HEK293 (cell line): Measurements from ENCODE around the gene THBS3.
A peak's percentile ranks its signal among the peaks of the same experiment; 100 is the strongest.

Experiments
- BCL11B ChIP-seq: fragments of 450-650 bp; formaldehyde crosslinking; IDR thresholded peaks from 2 replicates; pipeline ENCODE4 v1.5.1; 2016; ENCODE audit warnings: low read depth, missing biosample characterization, missing genetic modification characterization
- CTCF ChIP-seq: fragments of 450-650 bp; formaldehyde crosslinking; IDR thresholded peaks from 2 replicates; pipeline ENCODE4 v1.5.1; 2016; ENCODE audit warnings: missing biosample characterization, missing genetic modification characterization
- KLF17 ChIP-seq: fragments of 450-650 bp; formaldehyde crosslinking; IDR thresholded peaks from 2 replicates; pipeline ENCODE4 v1.5.1; 2016; ENCODE audit warnings: missing biosample characterization, missing genetic modification characterization
- PBX3 ChIP-seq: sonication (generic); formaldehyde crosslinking; IDR thresholded peaks from 2 replicates; pipeline ENCODE4 v1.8.1; 2022; ENCODE audit warnings: mild to moderate bottlenecking, moderate library complexity, missing genetic modification reagents
- SP3 ChIP-seq: fragments of 450-650 bp; formaldehyde crosslinking; IDR thresholded peaks from 2 replicates; pipeline ENCODE4 v1.5.1; 2016; ENCODE audit warnings: missing biosample characterization, missing genetic modification characterization
- SP7 ChIP-seq: fragments of 450-650 bp; formaldehyde crosslinking; IDR thresholded peaks from 2 replicates; pipeline ENCODE4 v1.5.1; 2016; ENCODE audit warnings: missing biosample characterization, missing genetic modification characterization
- TRIM28 ChIP-seq: IDR thresholded peaks from 2 replicates; pipeline ENCODE4 v1.6.1; 2011; ENCODE audit warnings: low read length, control low read depth, borderline replicate concordance
- ZBTB1 ChIP-seq: fragments of 450-650 bp; formaldehyde crosslinking; IDR thresholded peaks from 2 replicates; pipeline ENCODE4 v1.5.1; 2016; ENCODE audit warnings: missing biosample characterization, missing genetic modification characterization
- ZBTB21 ChIP-seq: fragments of 450-650 bp; formaldehyde crosslinking; IDR thresholded peaks from 2 replicates; pipeline ENCODE4 v1.5.1; 2017; ENCODE audit warnings: missing biosample characterization, missing genetic modification characterization
- ZBTB26 ChIP-seq: fragments of 450-650 bp; formaldehyde crosslinking; optimal IDR thresholded peaks from 2 replicates; pipeline ENCODE3; 2016; ENCODE audit warnings: missing biosample characterization, mild to moderate bottlenecking, missing genetic modification characterization
- ZBTB6 ChIP-seq: fragments of 450-650 bp; formaldehyde crosslinking; IDR thresholded peaks from 2 replicates; pipeline ENCODE4 v1.5.1; 2017; ENCODE audit warnings: missing biosample characterization, missing genetic modification characterization
- ZBTB8A ChIP-seq: fragments of 450-650 bp; formaldehyde crosslinking; IDR thresholded peaks from 2 replicates; pipeline ENCODE4 v1.5.1; 2016; ENCODE audit warnings: missing biosample characterization, missing genetic modification characterization
- ZEB2 ChIP-seq: fragments of 450-650 bp; formaldehyde crosslinking; IDR thresholded peaks from 2 replicates; pipeline ENCODE4 v1.5.1; 2016; ENCODE audit warnings: missing biosample characterization, missing genetic modification characterization
- ZNF184 ChIP-seq: fragments of 450-650 bp; IDR thresholded peaks from 2 replicates; pipeline ENCODE4 v1.5.1; 2018; ENCODE audit warnings: missing biosample characterization, mild to moderate bottlenecking, missing genetic modification characterization
- ZNF211 ChIP-seq: fragments of 450-650 bp; formaldehyde crosslinking; IDR thresholded peaks from 2 replicates; pipeline ENCODE4 v1.5.1; 2016; ENCODE audit warnings: low read depth, missing biosample characterization, missing genetic modification characterization
- ZNF26 ChIP-seq: fragments of 450-650 bp; formaldehyde crosslinking; IDR thresholded peaks from 2 replicates; pipeline ENCODE4 v1.5.1; 2016; ENCODE audit warnings: missing biosample characterization, missing genetic modification characterization
- ZNF274 ChIP-seq, 2 experiments: fragments of 200-500 bp in 1 of 2; fragments of 450-650 bp in 1 of 2; sonication (Bioruptor generic) in 1 of 2; formaldehyde crosslinking in 1 of 2; IDR thresholded peaks; 2 replicates each; pipeline versions ENCODE4 v1.5.1 to v1.6.1; 2014 to 2016; ENCODE audit warnings: borderline replicate concordance in 1 of 2, inconsistent platforms in 1 of 2, low read length in 1 of 2, missing biosample characterization in 1 of 2, missing genetic modification characterization in 1 of 2
- ZNF292 ChIP-seq: fragments of 450-650 bp; formaldehyde crosslinking; IDR thresholded peaks from 2 replicates; pipeline ENCODE4 v1.5.1; 2016; ENCODE audit warnings: low read depth, missing biosample characterization, missing genetic modification characterization, borderline replicate concordance
- ZNF404 ChIP-seq: fragments of 450-650 bp; formaldehyde crosslinking; IDR thresholded peaks from 2 replicates; pipeline ENCODE4 v1.5.1; 2017; ENCODE audit warnings: missing biosample characterization, missing genetic modification characterization
- ZNF416 ChIP-seq: fragments of 450-650 bp; formaldehyde crosslinking; IDR thresholded peaks from 2 replicates; pipeline ENCODE4 v1.5.1; 2016; ENCODE audit warnings: missing biosample characterization, missing genetic modification characterization
- ZNF571 ChIP-seq: fragments of 450-650 bp; formaldehyde crosslinking; IDR thresholded peaks from 2 replicates; pipeline ENCODE4 v1.5.0; 2017; ENCODE audit warnings: missing biosample characterization, missing genetic modification characterization
- ZNF610 ChIP-seq: fragments of 450-650 bp; formaldehyde crosslinking; IDR thresholded peaks from 2 replicates; pipeline ENCODE4 v1.5.1; 2016; ENCODE audit warnings: missing biosample characterization, missing genetic modification characterization, borderline replicate concordance
- ZNF624 ChIP-seq: fragments of 450-650 bp; formaldehyde crosslinking; IDR thresholded peaks from 2 replicates; pipeline ENCODE4 v1.5.1; 2017; ENCODE audit warnings: missing biosample characterization, missing genetic modification characterization
- ZNF639 ChIP-seq: fragments of 450-650 bp; formaldehyde crosslinking; IDR thresholded peaks from 2 replicates; pipeline ENCODE4 v1.5.1; 2016; ENCODE audit warnings: missing biosample characterization, missing genetic modification characterization
- ZNF76 ChIP-seq: fragments of 450-650 bp; formaldehyde crosslinking; IDR thresholded peaks from 2 replicates; pipeline ENCODE4; 2016; ENCODE audit warnings: low read depth, missing biosample characterization, missing genetic modification characterization, borderline replicate concordance
- ZNF777 ChIP-seq: fragments of 450-650 bp; formaldehyde crosslinking; IDR thresholded peaks from 2 replicates; pipeline ENCODE4 v1.5.1; 2017; ENCODE audit warnings: missing biosample characterization, missing genetic modification characterization, borderline replicate concordance
- ZSCAN16 ChIP-seq: fragments of 450-650 bp; formaldehyde crosslinking; IDR thresholded peaks from 2 replicates; pipeline ENCODE4 v1.5.1; 2016; ENCODE audit warnings: missing biosample characterization, missing genetic modification characterization
- ZSCAN5A ChIP-seq: fragments of 450-650 bp; formaldehyde crosslinking; IDR thresholded peaks from 2 replicates; pipeline ENCODE4 v1.5.1; 2016; ENCODE audit warnings: missing biosample characterization, missing genetic modification characterization

The THBS3 gene

GRCh38 chr1:155193275-155193990 is 14.3 kb downstream of the THBS3 start (continued):
- TF ChIP-seq ZNF624 (tag by site-specific recombination): 0 out of 2 replicates have a peak, but pooled peaks have one; percentile 65
- 0 out of 2 replicates have a peak, but pooled peaks have one; percentile 38 for TF ChIP-seq ZBTB1 (tag by site-specific recombination)
- TF ChIP-seq ZNF416: no peak
- TF ChIP-seq BCL11B (tag by site-specific recombination): peak; percentile 75; the same call in 1 of the 2 replicates
- TF ChIP-seq ZNF571: no peak
- 0 out of 2 replicates have a peak, but pooled peaks have one; percentile 13 for TF ChIP-seq ZNF184
- no peak for TF ChIP-seq ZNF274 (IDR thresholded peaks at IDR 0.05; ENCODE audit: low read length)
- no peak for TF ChIP-seq ZNF274 (tag by site-specific recombination; IDR thresholded peaks at IDR 0.05; ENCODE audit: borderline replicate concordance)
- no peak for TF ChIP-seq ZBTB6 (tag by site-specific recombination)
- TF ChIP-seq ZSCAN16 (tag by site-specific recombination): no peak
- no peak for TF ChIP-seq ZNF211 (tag by site-specific recombination)
- peak; percentile 70 for TF ChIP-seq ZSCAN5A (tag by site-specific recombination)
- no peak for TF ChIP-seq ZBTB21 (tag by site-specific recombination)
- peak; percentile 49 for TF ChIP-seq ZNF639 (tag by site-specific recombination)
- peak; percentile 94 for TF ChIP-seq ZBTB8A
- TF ChIP-seq SP7 (tag by site-specific recombination): peak; percentile 79; the same call in 1 of the 2 replicates
- TF ChIP-seq CTCF (tag by site-specific recombination): peak; percentile 98
- TF ChIP-seq ZNF76 (tag by site-specific recombination): peak; percentile 68; the same call in 1 of the 2 replicates
- peak; percentile 77; the same call in 1 of the 2 replicates for TF ChIP-seq ZNF777 (tag by site-specific recombination)
- peak; percentile 83; the same call in 1 of the 2 replicates for TF ChIP-seq ZEB2 (tag by site-specific recombination)
- peak; percentile 2 for TF ChIP-seq ZBTB26 (tag by site-specific recombination)
- peak; percentile 78 for TF ChIP-seq ZNF610 (tag by site-specific recombination)
- TF ChIP-seq ZNF292 (tag by site-specific recombination): no peak
- 0 out of 2 replicates have a peak, but pooled peaks have one; percentile 36 for TF ChIP-seq SP3
- TF ChIP-seq ZNF404 (tag by site-specific recombination): no peak
- TF ChIP-seq KLF17 (tag by site-specific recombination): peak; percentile 97
- no peak for TF ChIP-seq ZNF26 (tag by site-specific recombination)
- no peak for TF ChIP-seq PBX3 (CRISPR knock-in tag)
- TF ChIP-seq TRIM28: no peak
